ENCODE measurements around the gene C3orf18.
A peak's percentile ranks its signal among the peaks of the same experiment; 100 is the strongest.

The C3orf18 gene

DNA sequence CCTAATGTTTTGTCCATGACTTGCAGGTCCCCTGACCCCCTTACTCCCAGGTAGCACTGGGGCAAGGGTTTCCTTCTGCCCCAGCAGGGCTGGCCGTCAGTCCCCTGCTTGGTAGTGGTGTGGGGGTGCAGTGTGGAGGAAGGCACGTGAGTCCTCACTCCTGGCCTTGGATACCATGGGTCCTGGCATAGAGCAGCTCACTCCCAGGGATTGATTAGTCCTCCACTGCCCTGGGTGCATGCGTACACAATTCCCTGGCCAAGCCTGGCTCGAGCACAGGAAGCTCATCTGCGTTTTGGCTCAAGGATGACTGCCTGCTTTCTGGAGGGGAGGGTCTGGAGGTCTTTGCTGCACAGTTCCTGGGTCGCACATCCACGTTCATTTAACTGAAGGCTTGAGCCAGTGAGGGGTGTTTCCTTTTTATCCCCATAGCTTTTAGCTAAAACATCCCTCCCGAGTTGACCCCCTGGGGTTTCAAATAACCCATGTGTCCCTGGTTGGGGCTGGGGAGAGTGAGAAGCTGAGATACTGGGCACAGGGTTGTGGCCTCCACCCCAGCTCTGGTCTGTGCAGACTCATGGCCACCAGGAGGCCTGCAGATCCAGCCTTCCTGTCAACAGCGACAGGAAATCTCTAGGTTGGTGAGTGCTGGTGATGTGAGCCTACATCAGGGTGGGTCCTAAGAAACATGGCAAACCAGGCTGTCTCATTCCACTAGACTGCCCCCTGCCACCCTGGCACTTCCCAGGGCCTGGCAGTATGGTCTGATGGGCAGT, 13.3 kb upstream of the C3orf18 start:
- Histone ChIP-seq H3K27ac (no peak overlapping the region), H3K36me3 (replicated peaks) (no peaks in the 10 kb centered on the region), H3K4me3 (ENCODE audit: low read depth, low read length) (no peak overlapping the region), H3K27me3 (replicated peaks) (no peaks in the 10 kb centered on the region)
- TF ChIP-seq, protein P1, sequence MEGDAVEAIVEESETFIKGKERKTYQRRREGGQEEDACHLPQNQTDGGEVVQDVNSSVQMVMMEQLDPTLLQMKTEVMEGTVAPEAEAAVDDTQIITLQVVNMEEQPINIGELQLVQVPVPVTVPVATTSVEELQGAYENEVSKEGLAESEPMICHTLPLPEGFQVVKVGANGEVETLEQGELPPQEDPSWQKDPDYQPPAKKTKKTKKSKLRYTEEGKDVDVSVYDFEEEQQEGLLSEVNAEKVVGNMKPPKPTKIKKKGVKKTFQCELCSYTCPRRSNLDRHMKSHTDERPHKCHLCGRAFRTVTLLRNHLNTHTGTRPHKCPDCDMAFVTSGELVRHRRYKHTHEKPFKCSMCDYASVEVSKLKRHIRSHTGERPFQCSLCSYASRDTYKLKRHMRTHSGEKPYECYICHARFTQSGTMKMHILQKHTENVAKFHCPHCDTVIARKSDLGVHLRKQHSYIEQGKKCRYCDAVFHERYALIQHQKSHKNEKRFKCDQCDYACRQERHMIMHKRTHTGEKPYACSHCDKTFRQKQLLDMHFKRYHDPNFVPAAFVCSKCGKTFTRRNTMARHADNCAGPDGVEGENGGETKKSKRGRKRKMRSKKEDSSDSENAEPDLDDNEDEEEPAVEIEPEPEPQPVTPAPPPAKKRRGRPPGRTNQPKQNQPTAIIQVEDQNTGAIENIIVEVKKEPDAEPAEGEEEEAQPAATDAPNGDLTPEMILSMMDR (IDR thresholded peaks at IDR 0.05; ENCODE audit: low read depth, low read length, missing control alignments) = peak; percentile 36
- DNase-seq = no peak
- in situ Hi-C loops (cut with HindIII; ENCODE audit: low pct_ligation_motif_present, low sequenced_read_pairs) = no loop called here

DNA sequence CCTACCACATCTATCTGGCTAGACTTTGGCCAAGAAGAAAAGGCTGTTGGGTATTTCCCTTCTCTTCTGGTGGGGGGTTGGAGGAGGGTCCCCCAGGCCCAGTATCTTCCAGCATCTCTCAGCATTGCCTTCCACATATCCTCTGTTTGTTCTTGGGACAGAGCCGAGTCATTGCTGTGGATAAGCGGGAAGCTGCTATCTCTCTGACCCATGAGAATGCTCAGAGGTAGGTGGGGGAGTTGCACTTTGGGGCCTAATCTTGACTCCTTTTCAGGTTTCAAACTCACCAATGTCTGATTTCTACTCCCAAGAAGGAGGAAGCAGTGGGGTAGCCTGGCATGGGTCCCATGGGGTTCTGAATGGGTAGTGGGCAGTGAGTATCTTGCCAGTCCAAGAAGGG, 9.8 kb upstream of the C3orf18 start:
- Histone ChIP-seq H3K27ac (no peak overlapping the region), H3K36me3 (replicated peaks) (no peaks in the 10 kb centered on the region), H3K27me3 (replicated peaks) (no peaks in the 10 kb centered on the region), H3K4me3 (ENCODE audit: low read depth, low read length) (no peak overlapping the region)
- no peak for DNase-seq
- in situ Hi-C loops (cut with HindIII; ENCODE audit: low pct_ligation_motif_present, low sequenced_read_pairs) = no loop called here
- TF ChIP-seq, protein P1 (IDR thresholded peaks at IDR 0.05; ENCODE audit: low read depth, low read length, missing control alignments) = no peak

DNA sequence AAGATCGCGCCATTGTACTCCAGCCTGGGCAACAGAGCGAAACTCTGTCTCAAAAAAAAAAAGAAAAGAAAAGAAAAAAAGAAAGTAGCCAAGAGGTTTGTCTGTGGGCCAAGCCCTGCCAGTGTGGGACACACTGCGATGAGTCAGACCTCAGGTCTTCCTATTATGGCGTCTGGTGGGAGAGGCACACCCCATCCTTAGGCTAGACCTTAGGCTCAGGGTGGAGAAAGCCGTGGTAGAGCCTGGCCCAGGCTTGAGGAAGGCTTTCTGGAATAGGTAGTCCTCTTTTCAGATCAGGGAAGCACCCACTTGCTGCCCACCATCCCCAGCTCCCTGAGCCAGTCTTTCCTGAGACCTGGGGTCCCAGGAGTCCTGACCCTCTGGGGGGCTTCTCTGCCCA, 7.8 kb upstream of the C3orf18 start:
- Histone ChIP-seq H3K27me3 (replicated peaks) (no peaks in the 10 kb centered on the region), H3K36me3 (replicated peaks) (no peaks in the 10 kb centered on the region), H3K4me3 (ENCODE audit: low read depth, low read length) (no peak overlapping the region), H3K27ac (no peak overlapping the region)
- in situ Hi-C loops (cut with HindIII; ENCODE audit: low pct_ligation_motif_present, low sequenced_read_pairs) = no loop called here
- TF ChIP-seq, protein P1 (IDR thresholded peaks at IDR 0.05; ENCODE audit: low read depth, low read length, missing control alignments) = no peak
- no peak for DNase-seq

DNA sequence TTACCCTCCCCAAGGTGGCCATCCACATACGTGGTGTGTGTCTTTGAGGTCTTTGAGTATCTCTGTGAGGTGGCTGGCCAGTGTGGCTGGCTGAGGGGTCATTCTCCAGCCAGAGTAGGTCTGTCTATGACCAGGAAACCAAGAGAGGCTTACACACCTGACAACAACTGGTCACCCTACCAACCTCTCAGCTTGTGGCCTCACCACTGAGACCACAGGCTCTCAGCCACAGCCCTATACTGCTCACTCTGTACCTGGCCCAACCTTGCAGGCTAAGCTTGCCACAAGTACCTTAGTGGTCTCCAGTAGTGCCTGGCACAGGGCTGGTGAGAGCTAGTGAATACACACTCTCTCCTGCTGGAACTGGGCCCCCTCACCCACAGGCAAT, 6.9 kb upstream of the C3orf18 start:
- Histone ChIP-seq H3K4me3 (ENCODE audit: low read depth, low read length) (no peak overlapping the region), H3K36me3 (replicated peaks) (no peaks in the 10 kb centered on the region), H3K27me3 (replicated peaks) (no peaks in the 10 kb centered on the region), H3K27ac (no peak overlapping the region)
- no peak for DNase-seq
- in situ Hi-C loops (cut with HindIII; ENCODE audit: low pct_ligation_motif_present, low sequenced_read_pairs) = no loop called here
- TF ChIP-seq, protein P1 (IDR thresholded peaks at IDR 0.05; ENCODE audit: low read depth, low read length, missing control alignments) = no peak

DNA sequence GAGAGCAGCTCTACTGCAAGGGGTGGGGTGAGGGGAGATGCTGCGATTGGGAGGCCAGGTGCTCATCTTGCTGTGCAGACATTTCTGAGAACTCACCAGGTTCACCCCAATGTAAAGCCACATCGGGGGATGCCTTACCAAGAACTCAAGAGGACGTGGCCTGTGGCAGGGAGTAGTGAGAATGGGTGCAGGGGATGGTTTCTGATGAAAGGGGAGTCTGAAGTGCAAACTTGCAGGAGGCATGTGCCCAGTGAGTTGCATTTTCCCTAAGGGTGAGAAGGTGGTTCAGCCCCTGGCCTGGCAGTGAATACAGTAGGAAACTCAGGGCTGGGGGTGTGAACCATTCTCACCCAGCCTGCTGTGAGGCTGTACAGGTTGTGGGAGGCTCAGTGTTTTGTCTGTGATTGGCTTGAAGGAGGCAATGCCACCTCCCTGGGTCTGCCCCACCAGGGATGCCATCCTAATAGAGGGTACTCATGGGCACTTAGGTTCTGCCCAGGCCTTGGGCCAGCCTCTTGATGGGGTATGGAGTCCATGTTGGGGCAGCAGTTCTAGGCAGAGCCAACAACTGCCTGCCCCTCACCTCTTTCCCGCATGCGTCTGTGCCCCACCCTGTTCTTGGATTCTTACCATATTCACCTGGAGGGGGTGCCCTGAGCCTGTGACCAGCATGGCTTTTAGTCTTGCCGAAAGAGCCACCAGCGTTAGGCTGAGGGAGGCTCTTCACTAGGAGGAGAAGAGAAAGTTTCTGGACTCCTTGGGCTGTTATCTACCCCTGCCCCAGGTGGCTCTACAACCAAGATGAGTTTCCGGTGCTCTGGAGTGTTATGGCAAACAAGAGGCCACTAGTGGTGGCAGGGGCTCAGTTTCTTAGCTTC, 6.3 kb upstream of the C3orf18 start:
- H3K4me3 ChIP-seq (ENCODE audit: low read depth, low read length) = no peak overlapping the region
- no peak for DNase-seq
- in situ Hi-C loops (cut with HindIII; ENCODE audit: low pct_ligation_motif_present, low sequenced_read_pairs) = no loop called here
- no peak overlapping the region for H3K27ac ChIP-seq
- H3K27me3 ChIP-seq (replicated peaks) = no peaks in the 10 kb centered on the region
- TF ChIP-seq, protein P1 (IDR thresholded peaks at IDR 0.05; ENCODE audit: low read depth, low read length, missing control alignments) = no peak
- H3K36me3 ChIP-seq (replicated peaks) = no peaks in the 10 kb centered on the region

Data from brain microvascular endothelial cell (primary cell).